IMR-90 (cell line): ENCODE data around the gene ELANE. TPM values are rescaled to one million over a fixed set of nuclear protein-coding genes. Genes with fewer than 3 reads are reported as not detected.

ENCODE experiments used
- ATAC-seq: fragments of 200-7000 bp; cut with Tn5 transposase; 2 replicates; pipeline ENCODE4 v1.9.1; 2020; ENCODE audit warnings: low read depth, mild to moderate bottlenecking, moderate library complexity
- BruUV-seq: library from RNA; stranded (reverse); fragments of 400-500 nt; replicated peaks from 2 replicates; lab custom pipeline; 2021; lab: Mats Ljungman, UMichigan
- CTCF ChIA-PET: fragments of 300-600 bp; formaldehyde crosslinking; extraction: SDS; loops from one replicate; lab custom pipeline; 2021; ENCODE audit warnings: antibody characterized with exemption; lab: Yijun Ruan, JAX
- POLR2A ChIA-PET: fragments of 300-600 bp; sonication (Branson Sonifier 250); formaldehyde crosslinking; loops from one replicate; lab custom pipeline; 2022; ENCODE audit warnings: antibody characterized with exemption; ENCODE audit not compliant: unreplicated experiment; lab: Charles Lee
- DNase-seq: peaks from one replicate; pipeline ENCODE4 v3.0.0; 2013
- H2AFZ ChIP-seq: replicated peaks from 2 replicates; pipeline ENCODE3; 2013; ENCODE audit warnings: low read length, mild to moderate bottlenecking; ENCODE audit not compliant: poor library complexity
- H2AK5ac ChIP-seq: 2 replicates; pipeline ENCODE4 v1.6.1; 2013; ENCODE audit warnings: low read depth, low read length, inconsistent platforms
- H2AK9ac ChIP-seq: replicated peaks from 2 replicates; pipeline ENCODE3; 2013; ENCODE audit warnings: mild to moderate bottlenecking, low read depth, low read length, moderate library complexity; ENCODE audit not compliant: poor library complexity
- H2BK120ac ChIP-seq: 2 replicates; pipeline ENCODE4 v1.6.1; 2013; ENCODE audit warnings: low read depth, low read length, inconsistent platforms
- H2BK15ac ChIP-seq: 3 replicates; pipeline ENCODE4 v1.6.1; 2013; ENCODE audit warnings: low read depth, low read length, inconsistent platforms
- H2BK20ac ChIP-seq: 2 replicates; pipeline ENCODE4 v1.6.1; 2013; ENCODE audit warnings: low read depth, mild to moderate bottlenecking, inconsistent platforms, low read length, moderate library complexity
- H2BK5ac ChIP-seq: 2 replicates; pipeline ENCODE4 v1.6.1; 2013; ENCODE audit warnings: mild to moderate bottlenecking, low read depth, low read length, inconsistent platforms; ENCODE audit not compliant: poor library complexity, severe bottlenecking
- H3K14ac ChIP-seq: replicated peaks from 2 replicates; pipeline ENCODE4 v1.6.1; 2013; ENCODE audit warnings: low read depth, low read length, inconsistent platforms
- H3K18ac ChIP-seq: 2 replicates; pipeline ENCODE4 v1.6.1; 2013; ENCODE audit warnings: low read depth, low read length, control low read depth
- H3K23ac ChIP-seq: 2 replicates; pipeline ENCODE4 v1.6.1; 2013; ENCODE audit warnings: low read depth, low read length, inconsistent platforms
- H3K27ac ChIP-seq: 2 replicates; pipeline ENCODE4 v1.5.1; 2013; ENCODE audit warnings: mild to moderate bottlenecking, control low read depth, low read length; ENCODE audit not compliant: insufficient read depth
- H3K27me3 ChIP-seq: 2 replicates; pipeline ENCODE4 v1.6.1; 2013; ENCODE audit warnings: low read length; ENCODE audit not compliant: control insufficient read depth, insufficient read depth
- H3K36me3 ChIP-seq: 2 replicates; pipeline ENCODE4 v1.6.1; 2013; ENCODE audit warnings: low read length, mixed read lengths; ENCODE audit not compliant: control insufficient read depth, insufficient read depth
- H3K4ac ChIP-seq: 2 replicates; pipeline ENCODE4 v1.6.1; 2013; ENCODE audit warnings: low read depth, low read length, inconsistent platforms
- H3K4me1 ChIP-seq: 2 replicates; pipeline ENCODE4 v1.6.1; 2013; ENCODE audit warnings: low read length, mixed read lengths; ENCODE audit not compliant: control insufficient read depth, insufficient read depth
- H3K4me2 ChIP-seq: 2 replicates; pipeline ENCODE4 v1.6.1; 2013; ENCODE audit warnings: low read depth, mild to moderate bottlenecking, control low read depth, low read length, moderate library complexity
- H3K4me3 ChIP-seq: 2 replicates; pipeline ENCODE4 v1.5.1; 2013; ENCODE audit warnings: low read depth, mild to moderate bottlenecking, control low read depth, low read length, moderate library complexity; ENCODE audit not compliant: insufficient read depth
- H3K56ac ChIP-seq: 2 replicates; pipeline ENCODE4 v1.6.1; 2013; ENCODE audit warnings: low read length, inconsistent platforms; ENCODE audit not compliant: insufficient read depth; ENCODE audit errors: extremely low read depth
- H3K79me1 ChIP-seq, 2 experiments: 2 replicates each; pipeline ENCODE4 v1.6.1; 2013; ENCODE audit warnings: low read length in 2 of 2, inconsistent platforms in 1 of 2, low read depth in 1 of 2
- H3K9ac ChIP-seq: 2 replicates; pipeline ENCODE4 v1.6.1; 2013; ENCODE audit warnings: low read depth, low read length, control low read depth
- H3K9me1 ChIP-seq: 2 replicates; pipeline ENCODE4 v1.6.1; 2013; ENCODE audit warnings: low read length, inconsistent platforms; ENCODE audit not compliant: insufficient read depth
- H3K9me3 ChIP-seq: 2 replicates; pipeline ENCODE4 v1.6.1; 2013; ENCODE audit warnings: low read length; ENCODE audit not compliant: control insufficient read depth, insufficient read depth
- H4K20me1 ChIP-seq: 2 replicates; pipeline ENCODE4 v1.6.1; 2013; ENCODE audit warnings: low read length, inconsistent platforms; ENCODE audit not compliant: insufficient read depth
- H4K5ac ChIP-seq: 2 replicates; pipeline ENCODE4 v1.6.1; 2013; ENCODE audit warnings: mild to moderate bottlenecking, low read depth, low read length, control low read depth
- H4K8ac ChIP-seq, 2 experiments: 2 replicates each; pipeline ENCODE4 v1.6.1; 2013; ENCODE audit warnings: low read depth in 2 of 2, low read length in 2 of 2, control low read depth in 1 of 2, inconsistent platforms in 1 of 2
- H4K91ac ChIP-seq: 2 replicates; pipeline ENCODE4 v1.6.1; 2013; ENCODE audit warnings: low read depth, low read length, inconsistent platforms; ENCODE audit not compliant: insufficient read depth
- MXI1 ChIP-seq: IDR thresholded peaks from 2 replicates; pipeline ENCODE4 v1.6.1; 2012; ENCODE audit warnings: low read depth, mild to moderate bottlenecking, low read length, moderate library complexity, borderline replicate concordance
- NFE2L2 ChIP-seq: fragments of 150-350 bp; IDR thresholded peaks from 2 replicates; pipeline ENCODE4 v1.6.1; 2016; ENCODE audit warnings: low read depth, mild to moderate bottlenecking, low read length
- POLR2A ChIP-seq: IDR thresholded peaks from 2 replicates; pipeline ENCODE4 v1.6.1; 2012; ENCODE audit warnings: mild to moderate bottlenecking, low read depth, low read length
- USF2 ChIP-seq: fragments of 150-350 bp; IDR thresholded peaks from 2 replicates; pipeline ENCODE4 v1.6.1; 2017; ENCODE audit warnings: mild to moderate bottlenecking, antibody characterized with exemption, low read length, low read depth
- WGBS, 2 experiments: methylation state at CpG; one replicate each; pipeline versions ENCODE4 v1.1.5 to v1.1.7; 2013; ENCODE audit warnings: missing lambda C conversion rate in 2 of 2; ENCODE audit not compliant: insufficient read length in 1 of 2; ENCODE audit errors: extremely low coverage in 2 of 2; 5-methylcytosine and 5-hydroxymethylcytosine counted together
- dilution Hi-C: fragments of 300-500 bp; cut with HindIII; formaldehyde crosslinking; loops from one replicate; pipeline ENCODE4 v1.14.3; 2018; ENCODE audit warnings: low sequenced_read_pairs; ENCODE audit not compliant: unreplicated experiment
- in situ Hi-C: fragments of 300-500 bp; cut with MboI; formaldehyde crosslinking; loops from 3 replicates; pipeline ENCODE4 v1.14.3; 2019; ENCODE audit warnings: low sequenced_read_pairs, inconsistent platforms, mixed read lengths
- intact Hi-C: fragments of 100-400 bp; cut with micrococcal nuclease; formaldehyde crosslinking; loops from 2 replicates; pipeline ENCODE4 v1.10.0; 2022
- polyA plus RNA-seq, 3 experiments: library from polyadenylated mRNA; depleted of rRNA; stranded (reverse); fragments of >200 nt; gene quantifications; 2 replicates each; pipeline ENCODE4 v1.2.3, GENCODE V29; 2012; ENCODE audit warnings: low replicate concordance in 1 of 3
- total RNA-seq: library from RNA; depleted of rRNA; stranded (reverse); fragments of >200 nt; gene quantifications from 2 replicates; pipeline ENCODE4 v1.2.3, GENCODE V29; 2012

Gene ELANE
- total and polyA plus RNA-seq, 2 of the 4 experiments (the other 2 are of a cell fraction), result 0.27 TPM; not detected in 1

GRCh38 chr19:821231-821824 lies 30.8 kb upstream of the ELANE start:
- H4K20me1 ChIP-seq, result no peaks in the 10 kb centered on the region
- TF ChIP-seq NFE2L2 (no peak), USF2 (no peak), MXI1 (no peak), POLR2A (no peak; the same call in 1 of the 2 replicates)
- H2AK5ac ChIP-seq, result no peak overlapping the region
- in situ Hi-C loops (no loop called here), intact Hi-C loops (no loop called here), dilution Hi-C loops (no loop called here)
- no CpG with 5 or more reads among the region's 64 CpGs for WGBS, 2 experiments
- peaks cover 3% of the 10 kb centered on the region; the same call in 1 of the 2 replicates for H3K4me1 ChIP-seq
- peak overlapping the region; percentile 54 for H3K4me3 ChIP-seq
- H2BK5ac ChIP-seq, result no peak overlapping the region
- no peak overlapping the region for H3K23ac ChIP-seq
- ATAC-seq, result peak; percentile 46
- H4K91ac ChIP-seq, result no peak overlapping the region
- ChIA-PET CTCF (no interaction called here), POLR2A (interaction anchor here (0.5 kb wide), 1 partner anchor 167 kb away, joined by 21 read pairs; no protein-coding TSS in a partner anchor)
- no peak overlapping the region for H3K56ac ChIP-seq
- peak overlapping the region; percentile 65; the same call in 1 of the 2 replicates for H3K4me2 ChIP-seq
- no peak overlapping the region for H3K18ac ChIP-seq
- no peak overlapping the region for H2BK15ac ChIP-seq
- DNase-seq, result no peak
- H2BK20ac ChIP-seq, result no peak overlapping the region
- H3K27ac ChIP-seq, result no peak overlapping the region; the same call in 1 of the 2 replicates
- H2AK9ac ChIP-seq, result no peak overlapping the region
- H3K27me3 ChIP-seq, result peaks cover 2% of the 10 kb centered on the region; the same call in 1 of the 2 replicates
- H4K5ac ChIP-seq, result no peak overlapping the region
- H2AFZ ChIP-seq, result peak overlapping the region; percentile 79
- no peak overlapping the region for H3K4ac ChIP-seq
- no peak overlapping the region for H3K14ac ChIP-seq
- no peak overlapping the region for H4K8ac ChIP-seq
- no peak overlapping the region for H3K9ac ChIP-seq
- H3K36me3 ChIP-seq, result no peaks in the 10 kb centered on the region
- no peak overlapping the region for H2BK120ac ChIP-seq
- H3K9me1 ChIP-seq, result no peaks in the 10 kb centered on the region
- no peaks in the 10 kb centered on the region for H3K79me1 ChIP-seq
- BruUV-seq, result no TSS peak
- H3K9me3 ChIP-seq, result no peaks in the 10 kb centered on the region
